H7 (cell line): ENCODE data around the gene SLC25A31. TPM values are rescaled to one million over a fixed set of nuclear protein-coding genes. Genes with fewer than 3 reads are reported as not detected.

Source experiments
- DNase-seq: peaks from one replicate; pipeline ENCODE4 v3.0.0; 2012
- H3K27me3 ChIP-seq: 2 replicates; pipeline ENCODE4 v1.6.0; 2011; ENCODE audit warnings: mild to moderate bottlenecking, low read length; ENCODE audit not compliant: control insufficient read depth, insufficient read depth
- H3K36me3 ChIP-seq: replicated peaks from 2 replicates; pipeline ENCODE4 v1.5.1; 2011; ENCODE audit warnings: low read length; ENCODE audit not compliant: control insufficient read depth, insufficient read depth
- H3K4me3 ChIP-seq: 2 replicates; pipeline ENCODE4 v1.5.1; 2011; ENCODE audit warnings: low read depth, mild to moderate bottlenecking, control low read depth, low read length, moderate library complexity; ENCODE audit not compliant: insufficient read depth
- total RNA-seq: library from RNA; depleted of rRNA; stranded (reverse); fragments of >200 nt; shearing (Covaris generic); gene quantifications from 2 replicates; pipeline ENCODE4 v1.2.3, GENCODE V29; 2014

The SLC25A31 gene
- total RNA-seq, 1 experiment from 2014 or later = not detected

DNA sequence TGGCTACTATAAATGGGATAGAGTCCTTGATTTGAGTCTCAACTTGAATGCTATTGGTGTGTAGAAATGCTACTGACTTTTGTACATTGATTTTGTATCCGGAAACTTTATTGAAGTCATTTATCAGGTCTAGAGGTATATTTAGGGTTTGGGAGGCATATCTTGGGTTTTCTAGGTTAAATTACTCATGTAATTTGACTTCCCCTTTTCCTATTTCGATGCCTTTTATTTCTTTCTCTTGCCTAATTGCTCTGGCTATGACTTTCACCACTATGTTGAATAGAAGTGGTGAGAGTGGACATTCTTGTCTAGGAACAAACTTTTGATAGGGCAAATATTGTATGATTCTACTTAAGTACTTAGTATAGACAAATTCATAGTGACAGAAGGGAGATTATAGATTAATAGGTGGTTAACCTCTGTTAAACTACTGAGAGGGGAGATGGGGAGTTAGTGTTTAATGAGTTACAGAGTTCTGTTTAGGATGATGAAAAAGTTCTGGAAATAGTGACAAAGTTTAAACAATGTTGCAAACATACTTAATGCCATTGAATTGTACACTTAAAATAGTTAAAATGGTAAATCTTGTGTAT, 29.1 kb downstream of the SLC25A31 start:
- Histone ChIP-seq H3K4me3 (no peak overlapping the region), H3K27me3 (no peaks in the 10 kb centered on the region), H3K36me3 (no peaks in the 10 kb centered on the region)
- DNase-seq = no peak

DNA sequence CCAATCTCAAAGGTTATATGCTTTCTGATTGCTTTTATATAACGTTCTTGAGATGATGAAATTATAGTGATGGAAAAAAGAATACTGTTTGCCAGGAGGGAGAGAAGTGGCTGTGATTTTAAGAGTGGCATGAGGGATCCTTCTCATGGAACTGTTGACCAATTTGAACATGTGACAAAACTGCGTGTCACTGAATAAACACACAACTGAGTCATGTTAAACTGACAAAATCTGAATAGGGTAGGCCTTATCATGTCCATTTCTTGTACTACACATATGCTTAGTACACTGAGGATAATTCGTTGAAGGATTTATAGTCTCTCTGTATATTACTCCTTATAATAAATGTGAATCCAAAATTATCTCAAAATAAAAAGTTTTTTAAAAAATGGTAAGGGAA, 29.7 kb downstream of the SLC25A31 start:
- H3K4me3 ChIP-seq = no peak overlapping the region
- DNase-seq = no peak
- H3K27me3 ChIP-seq = no peaks in the 10 kb centered on the region

DNA sequence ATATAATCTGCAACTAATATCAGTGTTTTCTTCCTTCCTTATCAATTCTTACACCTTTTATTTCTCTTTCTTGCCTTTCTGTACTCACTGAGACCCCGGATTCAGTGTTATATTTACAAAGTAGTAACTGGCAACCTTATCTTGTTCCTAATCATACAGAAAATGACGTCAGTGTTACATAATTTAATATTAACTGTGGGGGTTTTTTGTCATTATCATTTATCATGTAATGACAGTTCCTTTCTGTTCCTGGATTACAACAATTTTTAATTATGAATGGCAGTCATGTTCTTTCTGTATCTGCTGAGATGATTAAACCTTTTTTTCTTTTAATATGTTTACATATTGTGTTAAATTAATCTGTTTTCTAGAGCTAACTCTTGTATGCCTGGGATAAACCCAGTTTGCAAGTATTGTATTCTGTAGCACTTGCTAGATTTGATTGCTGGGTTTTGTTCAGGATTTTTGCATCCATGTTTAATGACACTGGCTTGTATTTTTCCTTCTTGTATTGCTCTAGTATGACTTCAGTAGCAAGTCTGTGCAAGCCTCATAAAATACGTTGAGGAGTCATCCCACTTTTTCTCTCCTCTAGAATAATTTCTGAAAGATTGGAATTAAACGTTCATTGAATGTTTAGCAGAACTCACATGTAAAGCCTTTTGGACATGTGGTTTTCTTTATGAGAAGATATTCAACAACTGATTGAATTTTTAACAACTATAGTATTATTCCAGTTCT, 41.5 kb downstream of the SLC25A31 start:
- H3K27me3 ChIP-seq = no peaks in the 10 kb centered on the region
- no peak overlapping the region for H3K4me3 ChIP-seq
- no peaks in the 10 kb centered on the region for H3K36me3 ChIP-seq
- DNase-seq = no peak

More for the DNA sequence above, 29.7 kb downstream of the SLC25A31 start:
- H3K36me3 ChIP-seq = no peaks in the 10 kb centered on the region

DNA sequence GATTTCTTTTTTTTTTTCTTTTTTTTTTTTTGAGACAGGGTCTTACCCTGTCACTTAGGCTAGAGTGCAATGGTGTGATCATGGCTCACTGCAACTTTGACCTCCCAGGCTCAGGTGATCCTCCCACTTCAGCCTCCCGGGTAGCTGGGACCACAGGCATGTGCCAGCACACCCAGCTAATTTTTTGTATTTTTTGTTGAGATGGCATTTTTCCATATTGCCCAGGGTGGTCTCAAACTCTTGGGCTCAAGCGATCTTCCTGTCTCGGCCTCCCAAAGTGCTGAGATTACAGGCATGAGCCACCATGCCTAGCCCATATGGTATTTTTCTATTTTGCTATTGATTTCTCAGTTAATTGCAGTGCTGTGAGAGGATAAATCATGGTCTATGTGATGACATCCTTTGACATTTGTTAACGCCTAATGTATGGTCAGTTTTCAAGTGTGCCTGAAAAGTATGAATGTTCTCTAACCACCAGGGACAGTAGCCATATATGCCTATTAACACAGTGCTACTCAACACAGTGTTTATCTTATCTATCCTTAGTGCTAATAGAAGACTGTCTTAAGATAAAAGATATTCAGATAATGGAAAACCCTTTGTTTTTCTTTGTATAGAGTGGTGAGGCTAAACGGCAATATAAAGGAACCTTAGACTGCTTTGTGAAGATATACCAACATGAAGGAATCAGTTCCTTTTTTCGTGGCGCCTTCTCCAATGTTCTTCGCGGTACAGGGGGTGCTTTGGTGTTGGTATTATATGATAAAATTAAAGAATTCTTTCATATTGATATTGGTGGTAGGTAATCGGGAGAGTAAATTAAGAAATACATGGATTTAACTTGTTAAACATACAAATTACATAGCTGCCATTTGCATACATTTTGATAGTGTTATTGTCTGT, 42.8 kb downstream of the SLC25A31 start:
- H3K4me3 ChIP-seq = no peak overlapping the region
- H3K27me3 ChIP-seq = no peaks in the 10 kb centered on the region
- no peaks in the 10 kb centered on the region for H3K36me3 ChIP-seq
- DNase-seq = no peak

DNA sequence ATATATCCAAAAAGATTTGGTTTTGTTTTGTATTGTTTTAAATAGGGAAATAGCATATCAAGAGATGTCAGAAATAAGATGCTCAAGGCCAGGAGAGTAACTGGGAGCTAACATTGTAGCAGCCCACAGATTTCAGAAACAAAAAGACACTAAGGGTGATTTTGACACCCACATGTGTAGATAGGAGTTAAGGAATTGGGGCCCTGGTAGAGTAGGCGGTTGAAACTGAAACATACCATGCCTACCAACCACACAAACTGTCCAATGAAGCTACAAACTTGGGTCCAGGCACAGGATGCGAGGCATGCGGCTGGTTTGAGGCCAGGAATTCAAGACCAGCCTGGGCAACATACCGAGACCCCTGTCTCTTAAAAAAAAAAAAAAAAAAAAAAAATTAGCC, 45.6 kb downstream of the SLC25A31 start:
- Histone ChIP-seq H3K36me3 (no peaks in the 10 kb centered on the region), H3K4me3 (no peak overlapping the region), H3K27me3 (peaks cover 7% of the 10 kb centered on the region)
- DNase-seq = no peak

DNA sequence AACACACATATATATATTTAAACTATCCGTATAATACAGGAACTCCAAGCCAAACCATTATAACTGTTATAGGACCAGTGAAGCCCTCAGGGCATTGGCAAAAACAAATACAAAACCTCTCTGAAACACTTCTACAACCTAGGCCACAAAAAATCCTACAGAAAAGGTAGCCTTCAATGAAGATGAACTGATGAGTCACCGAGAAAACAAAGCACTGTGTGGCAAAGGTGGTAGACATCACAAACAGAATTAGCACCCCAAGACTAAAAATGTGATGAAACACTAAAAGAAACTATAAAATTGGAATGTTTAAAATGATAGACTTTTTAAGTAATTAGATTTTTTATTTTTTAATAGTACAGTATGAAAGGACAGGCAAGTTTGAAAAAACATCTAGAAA, 46.4 kb downstream of the SLC25A31 start:
- no peaks in the 10 kb centered on the region for H3K36me3 ChIP-seq
- peaks cover 13% of the 10 kb centered on the region for H3K27me3 ChIP-seq
- no peak for DNase-seq
- H3K4me3 ChIP-seq = no peak overlapping the region

DNA sequence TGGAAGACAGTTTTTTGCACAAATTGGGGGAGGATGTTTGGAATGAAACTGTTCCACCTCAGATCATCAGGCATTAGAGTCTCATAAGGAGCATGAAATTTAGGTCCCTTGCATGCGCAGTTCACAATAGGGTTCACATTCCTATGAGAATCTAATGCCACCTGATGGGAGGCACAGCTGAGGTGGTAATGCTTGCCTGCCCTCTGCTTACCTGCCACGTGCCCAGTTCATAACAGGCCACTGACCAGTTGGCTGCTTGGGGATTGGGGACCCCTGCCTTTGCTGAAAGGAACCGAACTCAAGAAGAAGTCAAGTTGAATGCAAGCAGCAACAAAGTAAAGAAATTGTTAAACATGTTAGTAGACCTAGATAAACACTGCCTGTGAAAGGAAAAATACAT, 47.3 kb downstream of the SLC25A31 start:
- Histone ChIP-seq H3K27me3 (peaks cover 20% of the 10 kb centered on the region), H3K4me3 (no peak overlapping the region), H3K36me3 (no peaks in the 10 kb centered on the region)
- no peak for DNase-seq

DNA sequence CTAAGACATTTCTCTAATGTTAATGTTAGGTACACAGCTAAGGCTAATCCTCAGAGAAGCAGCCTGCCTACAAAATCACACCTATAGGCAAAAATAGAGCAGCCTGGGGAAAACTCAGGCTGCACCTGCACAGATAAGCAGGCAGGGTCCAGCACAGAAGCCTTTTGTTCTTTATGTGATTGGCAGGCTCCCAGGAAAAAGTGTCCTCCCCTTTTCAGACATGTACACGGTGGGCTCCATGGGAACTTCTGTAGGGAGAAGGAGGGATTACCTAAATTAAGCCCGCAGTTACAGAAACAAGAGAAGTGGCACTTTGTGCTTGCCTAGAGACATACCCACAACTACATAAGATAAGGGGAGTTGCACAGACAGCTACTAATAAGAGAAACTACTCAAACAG, 47.9 kb downstream of the SLC25A31 start:
- H3K36me3 ChIP-seq = no peaks in the 10 kb centered on the region
- H3K4me3 ChIP-seq = no peak overlapping the region
- DNase-seq = no peak
- peaks cover 26% of the 10 kb centered on the region for H3K27me3 ChIP-seq

DNA sequence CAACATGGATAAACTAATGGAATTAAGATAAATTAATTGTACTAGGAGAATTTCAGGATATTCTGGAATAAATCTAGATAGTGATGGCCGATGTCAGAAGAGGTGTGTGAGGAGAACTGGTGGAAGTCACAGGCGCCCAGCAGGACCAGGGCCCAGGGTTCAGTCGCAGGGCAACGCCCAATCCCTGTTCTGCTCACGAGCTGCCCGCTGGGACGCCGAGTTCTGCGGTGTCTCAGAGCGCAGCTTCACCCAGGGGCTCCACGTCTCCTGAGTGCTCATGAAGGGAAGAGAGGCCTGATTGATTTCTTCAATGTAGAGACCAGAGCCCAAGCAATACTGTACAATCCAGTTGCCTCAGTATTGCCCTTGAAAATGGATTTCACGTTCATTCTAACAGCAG, 50.4 kb downstream of the SLC25A31 start:
- H3K4me3 ChIP-seq = no peak overlapping the region
- H3K36me3 ChIP-seq = no peaks in the 10 kb centered on the region
- peaks cover 43% of the 10 kb centered on the region for H3K27me3 ChIP-seq
- no peak for DNase-seq

DNA sequence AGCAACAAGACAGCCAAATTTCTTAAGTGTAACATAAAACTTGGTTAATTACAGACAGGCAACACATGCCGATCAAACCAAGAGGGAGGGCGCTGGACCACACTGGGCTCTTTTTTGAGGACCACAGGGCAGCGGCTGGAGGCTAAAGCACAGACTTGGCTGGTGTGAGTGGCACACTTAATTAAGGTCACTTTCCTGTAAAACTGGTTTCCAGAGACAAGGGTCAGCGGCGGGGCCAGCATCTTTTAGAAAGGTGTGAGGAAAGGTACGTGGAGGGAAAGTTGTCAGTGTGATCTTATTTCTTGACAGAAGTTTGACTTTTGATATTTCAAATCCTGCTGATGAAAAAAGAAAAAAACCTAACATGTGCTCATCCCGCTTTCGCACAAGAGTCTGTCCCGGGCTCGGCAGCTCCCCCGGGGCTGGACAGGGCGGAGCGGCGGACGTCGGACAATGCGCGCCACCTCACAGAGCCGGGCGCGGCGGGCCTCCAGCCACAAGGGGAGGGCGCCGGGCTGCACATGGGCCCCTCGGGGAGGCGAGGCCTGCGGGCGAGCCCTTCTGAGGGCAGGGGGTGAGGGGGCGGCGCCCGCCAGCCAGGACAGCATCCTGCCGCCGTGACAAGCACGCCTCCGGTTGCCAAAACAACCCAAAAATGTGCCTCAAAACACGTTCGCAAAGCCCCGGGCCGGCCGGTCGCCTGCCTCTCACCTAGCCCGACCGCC, 51.3 kb downstream of the SLC25A31 start:
- H3K27me3 ChIP-seq = peaks cover 43% of the 10 kb centered on the region
- peak overlapping the region; percentile 68 for H3K4me3 ChIP-seq
- no peaks in the 10 kb centered on the region for H3K36me3 ChIP-seq
- peak; percentile 79 for DNase-seq

DNA sequence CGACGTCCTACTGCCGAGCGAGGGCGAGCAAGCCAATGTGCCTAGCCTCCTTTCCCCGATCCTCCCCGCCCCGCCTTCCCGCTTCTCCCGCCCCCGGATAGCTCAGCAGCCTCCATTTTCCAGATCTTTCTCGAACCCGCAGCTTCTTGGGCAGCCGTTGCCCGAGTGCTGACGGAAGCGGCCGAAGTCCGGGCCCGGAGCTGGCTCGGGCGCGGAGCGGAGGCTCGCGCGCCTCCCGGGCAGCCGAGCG, 51.8 kb downstream of the SLC25A31 start:
- peaks cover 43% of the 10 kb centered on the region for H3K27me3 ChIP-seq
- H3K36me3 ChIP-seq = no peaks in the 10 kb centered on the region
- DNase-seq = peak; percentile 93
- H3K4me3 ChIP-seq = peak overlapping the region; percentile 68

DNA sequence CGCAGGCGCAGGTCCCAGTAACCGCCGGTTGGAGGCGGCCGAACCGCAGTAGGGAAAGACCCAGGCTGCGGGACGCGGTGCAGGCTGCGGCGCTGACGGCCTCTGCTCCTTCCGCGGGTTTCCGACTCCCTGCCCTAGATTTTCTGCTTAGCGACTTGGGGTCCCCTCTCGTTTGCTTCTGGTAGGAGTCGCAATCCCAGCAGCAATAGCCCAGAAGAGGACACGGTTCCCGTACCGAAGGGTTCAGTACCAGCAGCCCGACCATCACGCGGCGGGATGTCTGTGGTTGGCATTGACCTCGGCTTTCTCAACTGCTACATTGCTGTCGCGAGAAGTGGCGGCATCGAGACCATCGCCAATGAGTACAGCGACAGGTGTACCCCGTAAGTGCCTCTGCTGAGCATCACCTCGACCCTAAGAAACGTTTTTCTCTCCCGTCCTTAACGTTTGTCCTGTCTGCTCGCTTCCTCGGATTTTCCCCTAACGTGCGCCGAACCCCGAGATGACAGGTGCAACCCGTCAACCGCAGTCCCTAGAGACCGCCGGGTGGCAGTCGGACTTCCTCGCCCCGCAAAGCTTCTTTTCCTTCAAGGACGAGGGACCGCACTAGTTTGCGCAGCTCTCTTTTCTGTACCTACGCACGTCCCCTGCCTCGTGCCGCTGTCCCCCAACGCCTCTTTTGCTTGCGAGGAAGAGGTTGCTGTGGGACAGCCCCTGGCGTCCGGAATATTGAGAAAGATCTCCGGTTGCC, 52.2 kb downstream of the SLC25A31 start, which contains the start of gene HSPA4L:
TSS of gene HSPA4L (plus strand) at position 48 of the 751 bp plus-strand sequence. CDS start at position 277, 229 bp downstream.
- Histone ChIP-seq H3K36me3 (no peaks in the 10 kb centered on the region), H3K4me3 (peak within 1 kb of the TSS; percentile 68)

DNA sequence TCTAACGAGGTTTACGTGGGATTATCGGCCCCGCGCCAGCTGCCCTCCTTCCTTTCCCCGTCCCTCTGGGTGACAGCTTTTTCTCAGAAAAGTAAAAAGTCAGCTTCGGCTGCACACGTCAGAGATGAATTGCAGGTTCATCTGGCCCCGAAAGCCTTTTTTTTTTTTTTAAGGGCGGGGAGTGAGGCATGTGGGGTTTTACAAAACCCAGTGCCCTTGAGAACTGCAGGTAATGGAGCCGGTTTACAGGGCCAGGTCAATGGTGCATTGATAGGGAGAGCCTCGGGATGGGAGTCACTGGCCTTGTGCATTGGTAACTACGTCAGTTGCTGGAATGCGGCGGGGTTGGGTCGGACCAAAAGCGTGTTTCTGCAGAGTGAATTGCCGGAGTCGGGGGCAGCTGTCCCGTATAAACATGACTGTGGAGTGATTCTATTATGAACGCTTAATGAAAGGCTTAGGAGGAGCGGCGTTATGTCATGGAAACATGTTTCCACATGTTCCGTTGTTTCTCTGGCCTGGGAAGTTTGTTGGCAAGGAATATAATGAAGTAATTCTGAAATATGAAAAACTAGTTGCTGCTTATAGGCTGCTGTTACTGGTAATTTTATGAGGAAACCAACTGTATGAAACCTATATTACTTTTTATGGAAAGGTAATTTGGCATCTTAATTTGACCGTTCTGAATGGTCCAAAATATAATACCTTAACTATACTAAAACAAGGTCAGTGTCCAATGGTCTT, 53.0 kb downstream of the SLC25A31 start:
- no peaks in the 10 kb centered on the region for H3K36me3 ChIP-seq
- peaks cover 43% of the 10 kb centered on the region for H3K27me3 ChIP-seq
- DNase-seq = peak; percentile 57
- peak overlapping the region; percentile 68 for H3K4me3 ChIP-seq

More for the DNA sequence above, 52.2 kb downstream of the SLC25A31 start, which contains the start of gene HSPA4L:
- H3K27me3 ChIP-seq = peaks cover 43% of the 10 kb centered on the region
- peak; percentile 44 for DNase-seq
